Measurements from ENCODE around the gene KATNBL1. TPM values are rescaled to one million over a fixed set of nuclear protein-coding genes. Genes with fewer than 3 reads are reported as not detected.

KATNBL1 gene
- total and polyA plus RNA-seq, 9 of the 15 experiments (the other 6 are each of a cell fraction or from before 2014, with no cell fraction given) = 6.6 to 46.0 (median 24.0) TPM

DNA sequence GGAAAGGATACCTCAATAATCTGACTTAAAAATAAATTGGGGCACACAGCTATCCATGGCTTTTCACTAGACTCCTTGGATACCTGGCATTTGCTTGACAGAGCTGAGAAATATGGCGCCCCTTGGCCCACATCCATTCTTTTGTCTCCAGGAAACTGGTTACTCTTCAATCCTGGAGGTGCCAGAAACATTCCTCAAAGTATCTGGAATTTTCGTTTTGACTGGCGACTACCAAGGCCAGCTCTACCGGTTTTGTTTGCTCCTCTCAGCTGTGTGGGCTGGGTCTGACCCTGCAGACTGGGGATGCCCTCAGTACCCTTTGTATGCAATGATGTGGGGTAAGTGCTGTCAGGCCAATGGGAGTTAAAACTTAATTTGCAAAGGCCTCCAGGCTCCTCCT lies 27.0 kb downstream of the KATNBL1 start:
- BruUV-seq (replicated peaks) = no TSS peak
- Histone ChIP-seq H3K4me3 (no peak overlapping the region), H4K20me1 (replicated peaks; ENCODE audit: control insufficient read depth, insufficient read depth, low read length) (no peaks in the 10 kb centered on the region), H3K27me3 (ENCODE audit: control insufficient read depth in 2 of 2, insufficient read depth in 2 of 2, low read length in 2 of 2) (no peaks in the 10 kb centered on the region), H3K9ac (ENCODE audit: insufficient read depth in 1 of 2, low read depth in 2 of 2, low read length in 2 of 2) (no peak overlapping the region), H3K4me2 (ENCODE audit: insufficient read depth, low read length) (no peak overlapping the region), H3K36me3 (ENCODE audit: control insufficient read depth, insufficient read depth, low read length) (peaks cover 4% of the 10 kb centered on the region; the same call in 1 of the 3 replicates), H3K9me1 (ENCODE audit: control insufficient read depth, insufficient read depth, low read length) (no peaks in the 10 kb centered on the region), H3K4me1 (replicated peaks in 1 of 2; ENCODE audit: control insufficient read depth in 2 of 2, insufficient read depth in 2 of 2, low read length in 2 of 2) (peaks cover 0 to 8% of the 10 kb centered on the region in 2 experiments; a peak in 3 of 5 replicates), H2AFZ (ENCODE audit: low read depth, low read length) (no peak overlapping the region), H3K27ac (ENCODE audit: extremely low read depth, low read depth, low read length) (no peak overlapping the region), H3K9me3 (replicated peaks; ENCODE audit: control insufficient read depth, insufficient read depth, low read depth, low read length) (0 out of 2 replicates have a peak, but pooled peaks cover 1% of the 10 kb centered on the region), H3K79me2 (ENCODE audit: control insufficient read depth, insufficient read depth, low read length) (peaks cover 17% of the 10 kb centered on the region; the same call in 2 of the 3 replicates)
- 58% methylated on average over 4 of the region's 4 CpGs for WGBS (ENCODE audit: insufficient coverage, low coverage, missing lambda C conversion rate)
- POLR2A ChIA-PET = interaction anchor here (0.8 to 1.4 kb wide), 3 partner anchors 15 to 81 kb away, joined by 3 to 4 read pairs (median 3); partner anchors contain the start of genes EMC7 and PGBD4
- ATAC-seq (no peak), DNase-seq (ENCODE audit: extremely low read depth in 1 of 4, low spot score in 3 of 4) (no peak), FAIRE-seq (no peak)
- CTCF ChIA-PET (ENCODE audit: low intra/inter-chr PET ratio) = interaction anchor here (0.5 kb wide), 1 partner anchor 48 kb away, joined by 3 read pairs; no protein-coding TSS in a partner anchor
- no peak for TF ChIP-seq DPF2 (IDR thresholded peaks at IDR 0.05)
- in situ Hi-C loops (cut with MboI) (no loop called here), intact Hi-C loops (cut with micrococcal nuclease) (no loop called here)

DNA sequence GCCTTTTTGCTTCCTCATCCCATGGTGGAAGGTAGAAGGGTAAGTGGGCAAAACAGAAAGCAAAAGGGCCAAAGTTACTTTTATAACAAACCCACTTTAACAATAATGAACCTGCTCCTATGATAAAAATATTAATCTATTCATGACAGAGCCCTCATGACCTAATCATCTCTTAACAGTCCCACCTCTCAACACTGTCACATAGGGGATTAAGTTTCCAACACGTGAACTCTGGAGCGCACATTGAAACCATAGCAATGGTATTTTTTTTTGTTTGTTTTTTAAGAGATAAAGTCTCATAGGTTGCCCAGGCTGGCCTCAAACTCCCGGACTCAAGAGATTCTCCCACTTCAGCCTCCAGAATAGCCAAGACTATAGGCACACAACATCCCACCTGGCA lies 30.7 kb downstream of the KATNBL1 start:
- BruUV-seq (replicated peaks) = no TSS peak
- in situ Hi-C loops (cut with MboI) = no loop called here
- CTCF ChIA-PET (ENCODE audit: low intra/inter-chr PET ratio) = no interaction called here
- no peak for TF ChIP-seq HMGN3 (IDR thresholded peaks at IDR 0.05; ENCODE audit: borderline replicate concordance, extremely low read depth, insufficient read length, low read depth, low read length)
- no peak for TF ChIP-seq ZNF551 (CRISPR knock-in tag; IDR thresholded peaks at IDR 0.05)
- TF ChIP-seq, protein P1, sequence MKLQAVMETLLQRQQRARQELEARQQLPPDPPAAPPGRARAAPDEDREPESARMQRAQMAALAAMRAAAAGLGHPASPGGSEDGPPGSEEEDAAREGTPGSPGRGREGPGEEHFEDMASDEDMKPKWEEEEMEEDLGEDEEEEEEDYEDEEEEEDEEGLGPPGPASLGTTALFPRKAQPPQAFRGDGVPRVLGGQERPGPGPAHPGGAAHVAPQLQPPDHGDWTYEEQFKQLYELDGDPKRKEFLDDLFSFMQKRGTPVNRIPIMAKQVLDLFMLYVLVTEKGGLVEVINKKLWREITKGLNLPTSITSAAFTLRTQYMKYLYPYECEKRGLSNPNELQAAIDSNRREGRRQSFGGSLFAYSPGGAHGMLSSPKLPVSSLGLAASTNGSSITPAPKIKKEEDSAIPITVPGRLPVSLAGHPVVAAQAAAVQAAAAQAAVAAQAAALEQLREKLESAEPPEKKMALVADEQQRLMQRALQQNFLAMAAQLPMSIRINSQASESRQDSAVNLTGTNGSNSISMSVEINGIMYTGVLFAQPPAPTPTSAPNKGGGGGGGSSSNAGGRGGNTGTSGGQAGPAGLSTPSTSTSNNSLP (IDR thresholded peaks at IDR 0.05; ENCODE audit: borderline replicate concordance, low read depth, low read length) = no peak
- TF ChIP-seq ZNF174 (CRISPR knock-in tag; IDR thresholded peaks at IDR 0.05) = no peak
- no peak for TF ChIP-seq TFAM (CRISPR knock-in tag; conservative IDR thresholded peaks at IDR 0.05)
- TF ChIP-seq RAD51 (IDR thresholded peaks at IDR 0.05; ENCODE audit: borderline replicate concordance, low read depth) = no peak
- peak; percentile 55 for TF ChIP-seq CBFA2T3 (IDR thresholded peaks at IDR 0.05)
- TF ChIP-seq ZFX (CRISPR knock-in tag; IDR thresholded peaks at IDR 0.05) = 0 out of 2 replicates have a peak, but pooled peaks have one; percentile 24
- 0 out of 2 replicates have a peak, but pooled peaks have one; percentile 20 for TF ChIP-seq TEAD4 (IDR thresholded peaks at IDR 0.05; ENCODE audit: low read length)
- no peak for TF ChIP-seq TEAD4 (CRISPR knock-in tag; IDR thresholded peaks at IDR 0.05; ENCODE audit: borderline replicate concordance)
- TF ChIP-seq, protein P2, sequence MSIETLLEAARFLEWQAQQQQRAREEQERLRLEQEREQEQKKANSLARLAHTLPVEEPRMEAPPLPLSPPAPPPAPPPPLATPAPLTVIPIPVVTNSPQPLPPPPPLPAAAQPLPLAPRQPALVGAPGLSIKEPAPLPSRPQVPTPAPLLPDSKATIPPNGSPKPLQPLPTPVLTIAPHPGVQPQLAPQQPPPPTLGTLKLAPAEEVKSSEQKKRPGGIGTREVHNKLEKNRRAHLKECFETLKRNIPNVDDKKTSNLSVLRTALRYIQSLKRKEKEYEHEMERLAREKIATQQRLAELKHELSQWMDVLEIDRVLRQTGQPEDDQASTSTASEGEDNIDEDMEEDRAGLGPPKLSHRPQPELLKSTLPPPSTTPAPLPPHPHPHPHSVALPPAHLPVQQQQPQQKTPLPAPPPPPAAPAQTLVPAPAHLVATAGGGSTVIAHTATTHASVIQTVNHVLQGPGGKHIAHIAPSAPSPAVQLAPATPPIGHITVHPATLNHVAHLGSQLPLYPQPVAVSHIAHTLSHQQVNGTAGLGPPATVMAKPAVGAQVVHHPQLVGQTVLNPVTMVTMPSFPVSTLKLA (conservative IDR thresholded peaks at IDR 0.05) = 0 out of 4 replicates have a peak, but pooled peaks of 1 of the 2 experiments have one; percentile 41
- peak; percentile 68 for TF ChIP-seq BHLHE40 (IDR thresholded peaks at IDR 0.05; ENCODE audit: low read length)
- peak; percentile 38 for TF ChIP-seq TAL1 (IDR thresholded peaks at IDR 0.05)

More for the DNA sequence above, 30.7 kb downstream of the KATNBL1 start:
- H3K9me3 ChIP-seq (replicated peaks; ENCODE audit: control insufficient read depth, insufficient read depth, low read depth, low read length) = no peaks in the 10 kb centered on the region
- H3K9me1 ChIP-seq (ENCODE audit: control insufficient read depth, insufficient read depth, low read length) = no peaks in the 10 kb centered on the region
- FAIRE-seq (no peak), ATAC-seq (peak; percentile 58), DNase-seq (ENCODE audit: extremely low read depth in 1 of 4, low spot score in 3 of 4) (peak in 1 of 4 experiments; percentile 34)
- no peaks in the 10 kb centered on the region for H4K20me1 ChIP-seq (replicated peaks; ENCODE audit: control insufficient read depth, insufficient read depth, low read length)
- no peak overlapping the region for H3K27ac ChIP-seq (ENCODE audit: extremely low read depth, low read depth, low read length)
- POLR2A ChIA-PET = no interaction called here
- H3K4me2 ChIP-seq (ENCODE audit: insufficient read depth, low read length) = no peak overlapping the region; the same call in 1 of the 2 replicates
- H3K4me3 ChIP-seq = no peak overlapping the region
- peaks cover 18% of the 10 kb centered on the region; the same call in 2 of the 3 replicates for H3K79me2 ChIP-seq (ENCODE audit: control insufficient read depth, insufficient read depth, low read length)
- 8% methylated on average over 3 of the region's 3 CpGs for WGBS (ENCODE audit: insufficient coverage, low coverage, missing lambda C conversion rate)
- H3K27me3 ChIP-seq (ENCODE audit: control insufficient read depth in 2 of 2, insufficient read depth in 2 of 2, low read length in 2 of 2) = no peaks in the 10 kb centered on the region
- no peak overlapping the region for H2AFZ ChIP-seq (ENCODE audit: low read depth, low read length)
- H3K4me1 ChIP-seq (replicated peaks in 1 of 2; ENCODE audit: control insufficient read depth in 2 of 2, insufficient read depth in 2 of 2, low read length in 2 of 2) = no peaks in the 10 kb centered on the region; a peak in 2 of 5 replicates
- no peaks in the 10 kb centered on the region for H3K36me3 ChIP-seq (ENCODE audit: control insufficient read depth, insufficient read depth, low read length)
- no peak overlapping the region for H3K9ac ChIP-seq (ENCODE audit: insufficient read depth in 1 of 2, low read depth in 2 of 2, low read length in 2 of 2)
- intact Hi-C loops (cut with micrococcal nuclease) = no loop called here

Data from K562 (cell line).